ENCODE results near the gene KRT37. TPM values are rescaled to one million over a fixed set of nuclear protein-coding genes. Genes with fewer than 3 reads are reported as not detected.

The KRT37 gene
- total RNA-seq, result not detected

GRCh38 chr17:41424111-41424635 is at the start of gene KRT37:
Gene KRT37 (minus strand): TSS chr17:41424585. CDS start chr17:41424523, 62 bp downstream.

DNA sequence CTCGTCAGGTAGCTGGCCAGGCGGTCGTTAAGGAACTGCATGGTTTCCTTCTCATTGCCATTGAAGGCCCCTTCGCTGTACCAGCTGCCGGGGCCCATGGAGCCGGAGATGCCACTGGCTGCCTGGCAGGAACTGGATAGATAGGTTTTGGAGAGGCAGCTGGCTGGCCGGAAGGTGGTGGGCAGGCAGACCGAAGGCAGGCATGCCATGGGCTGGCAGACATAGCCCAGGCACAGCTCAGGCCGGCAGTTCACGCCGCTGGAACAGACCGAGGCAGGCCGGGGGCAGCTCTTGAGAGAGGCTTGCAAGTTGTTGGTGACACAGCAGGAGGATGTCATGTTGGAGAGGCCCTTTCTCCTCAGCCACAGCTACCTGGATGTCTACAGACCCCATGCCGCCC is 42.6 kb upstream of the KRT37 start, which contains the start of gene KRT32:
TSS of gene KRT32 (minus strand) at position 399 of the 400 bp plus-strand sequence. CDS start at position 338, 61 bp downstream.

GRCh38 chr17:41440531-41441033 is 16.2 kb upstream of the KRT37 start, which contains the start of gene KRT38:
Gene KRT38 (minus strand): TSS chr17:41440983. CDS start chr17:41440921, 62 bp downstream.

GRCh38 chr17:41396996-41397660 is 27.3 kb downstream of the KRT37 start, which contains the start of gene KRT31:
Gene KRT31 (minus strand): TSS chr17:41397608. CDS start chr17:41397539, 69 bp downstream.

DNA sequence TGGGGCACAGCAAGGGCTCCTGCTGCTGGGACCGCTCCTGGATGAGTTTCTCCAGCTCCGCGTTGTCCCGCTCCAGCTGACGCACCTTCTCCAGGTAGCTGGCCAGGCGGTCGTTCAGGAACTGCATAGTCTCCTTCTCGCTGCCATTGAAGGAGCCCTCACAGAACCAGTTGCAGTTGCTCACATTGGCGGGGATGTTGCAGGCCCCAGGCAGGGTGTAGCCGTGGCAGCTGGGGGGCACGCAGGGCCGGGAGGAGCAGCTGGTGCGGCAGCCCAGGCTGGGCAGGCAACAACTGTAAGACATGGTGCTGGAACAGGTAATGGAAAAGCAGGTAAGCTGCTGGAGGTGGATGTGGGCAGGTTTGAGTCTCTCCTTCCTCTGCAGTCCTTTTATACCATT is 42.4 kb downstream of the KRT37 start, which contains the start of gene KRT34:
TSS of gene KRT34 (minus strand) at position 364 of the 400 bp plus-strand sequence. CDS start at position 304, 60 bp downstream.

Small RNA genes within 50 kb of the gene (small RNA-seq; reads per million reads assigned to genes)
- 5.6 to 7.9 reads per million in 2 donors for gene RNU2-32P

Other genes starting within 250 kb of the KRT37 start
- gene KRTAP4-2, start 246.4 kb downstream of the KRT37 start, total RNA-seq, result not detected
- not detected for gene KRTAP4-1, start 239.7 kb downstream of the KRT37 start, total RNA-seq
- gene KRTAP9-1, start 234.7 kb downstream of the KRT37 start, total RNA-seq, result not detected
- not detected for gene KRTAP9-2, start 197.9 kb downstream of the KRT37 start, total RNA-seq
- not detected for gene KRTAP9-3, start 192.1 kb downstream of the KRT37 start, total RNA-seq
- gene KRTAP9-8, start 186.6 kb downstream of the KRT37 start, total RNA-seq, result not detected
- not detected for gene KRTAP9-4, start 174.9 kb downstream of the KRT37 start, total RNA-seq
- gene KRTAP9-9, start 169.2 kb downstream of the KRT37 start, total RNA-seq, result not detected
- gene KRTAP9-6, start 159.2 kb downstream of the KRT37 start, total RNA-seq, result not detected
- not detected for gene KRTAP9-7, start 148.9 kb downstream of the KRT37 start, total RNA-seq
- gene KRTAP29-1, start 121.7 kb downstream of the KRT37 start, total RNA-seq, result not detected
- gene KRTAP16-1, start 115.3 kb downstream of the KRT37 start, total RNA-seq, result not detected
- not detected for gene KRTAP17-1, start 108.9 kb downstream of the KRT37 start, total RNA-seq
- gene KRT33A, start 73.8 kb downstream of the KRT37 start, total RNA-seq, result not detected
- not detected for gene KRT33B, start 54.8 kb downstream of the KRT37 start, total RNA-seq
- not detected for gene KRT34, start 42.3 kb downstream of the KRT37 start, total RNA-seq
- not detected for gene KRT31, start 27.0 kb downstream of the KRT37 start, total RNA-seq
- gene KRT38, start 16.4 kb upstream of the KRT37 start, total RNA-seq, result not detected
- not detected for gene KRT32, start 42.8 kb upstream of the KRT37 start, total RNA-seq
- not detected for gene KRT35, start 56.6 kb upstream of the KRT37 start, total RNA-seq
- not detected for gene KRT36, start 65.3 kb upstream of the KRT37 start, total RNA-seq
- gene KRT13, start 81.0 kb upstream of the KRT37 start, total RNA-seq, result not detected
- not detected for gene KRT15, start 94.3 kb upstream of the KRT37 start, total RNA-seq
- under 1 TPM in 1 of 2 donors, not detected in 1; 0.33 TPM for gene KRT19, start 103.7 kb upstream of the KRT37 start, total RNA-seq
- gene KRT9, start 147.5 kb upstream of the KRT37 start, total RNA-seq, result not detected
- 1 to 10 TPM in 1 of 2 donors, under 1 TPM in 1; under 0.01 to 1.0 TPM for gene KRT14, start 162.3 kb upstream of the KRT37 start, total RNA-seq
- under 1 TPM in 1 of 2 donors, not detected in 1; 0.69 TPM for gene KRT16, start 188.2 kb upstream of the KRT37 start, total RNA-seq
- gene KRT17, start 200.0 kb upstream of the KRT37 start, total RNA-seq, result 1 to 10 TPM in 1 of 2 donors, not detected in 1; 1.7 TPM